Glomerular visceral epithelial cell (primary cell): ENCODE data around the gene AGAP1.

Experiments
- DNase-seq: peaks from one replicate; pipeline ENCODE4 v3.0.0-alpha.2; 2016; ENCODE audit errors: extremely low spot score

AGAP1 gene

GRCh38 chr2:235638541-235639427 is 144.9 kb downstream of the AGAP1 start:
- DNase-seq, result no peak

GRCh38 chr2:235639428-235639773 is 145.6 kb downstream of the AGAP1 start:
- peak; percentile 84 for DNase-seq

GRCh38 chr2:235639885-235640284 is 146.0 kb downstream of the AGAP1 start:
- no peak for DNase-seq

- DNase-seq, result no peak
Measured at GRCh38 chr2:235640377-235640776, 146.5 kb downstream of the AGAP1 start.

- DNase-seq, result no peak
Measured at GRCh38 chr2:235640926-235641723, 147.3 kb downstream of the AGAP1 start.

- no peak for DNase-seq
Measured at GRCh38 chr2:235641956-235642355, 148.1 kb downstream of the AGAP1 start.

- peak; percentile 70 for DNase-seq
Measured at GRCh38 chr2:235642446-235643098, 148.7 kb downstream of the AGAP1 start.

- no peak for DNase-seq
Measured at GRCh38 chr2:235643680-235644511, 150.1 kb downstream of the AGAP1 start.

- DNase-seq, result no peak
Measured at GRCh38 chr2:235647264-235647663, 153.4 kb downstream of the AGAP1 start.

GRCh38 chr2:235647877-235648276 is 154.0 kb downstream of the AGAP1 start:
- no peak for DNase-seq

GRCh38 chr2:235649418-235649817 is 155.6 kb downstream of the AGAP1 start:
- no peak for DNase-seq

- no peak for DNase-seq
Measured at GRCh38 chr2:235651643-235652042, 157.8 kb downstream of the AGAP1 start.

GRCh38 chr2:235654103-235654813 is 160.4 kb downstream of the AGAP1 start:
- no peak for DNase-seq

- DNase-seq, result no peak
Measured at GRCh38 chr2:235658351-235659174, 164.7 kb downstream of the AGAP1 start.

- peak; percentile 89 for DNase-seq
Measured at GRCh38 chr2:235659767-235660322, 166.0 kb downstream of the AGAP1 start.

GRCh38 chr2:235660484-235661082 is 166.7 kb downstream of the AGAP1 start:
- DNase-seq, result no peak

- DNase-seq, result no peak
Measured at GRCh38 chr2:235661167-235661937, 167.5 kb downstream of the AGAP1 start.

GRCh38 chr2:235661952-235662351 is 168.1 kb downstream of the AGAP1 start:
- DNase-seq, result no peak
